GM18909 (cell line): ENCODE data around the gene XIRP2.

Experiments used
- ATAC-seq: cut with Tn5 transposase; IDR thresholded peaks from one replicate; pipeline ENCODE4 v1.9.1; 2021; ENCODE audit warnings: mild to moderate bottlenecking; ENCODE audit not compliant: unreplicated experiment, poor library complexity

XIRP2 gene

DNA sequence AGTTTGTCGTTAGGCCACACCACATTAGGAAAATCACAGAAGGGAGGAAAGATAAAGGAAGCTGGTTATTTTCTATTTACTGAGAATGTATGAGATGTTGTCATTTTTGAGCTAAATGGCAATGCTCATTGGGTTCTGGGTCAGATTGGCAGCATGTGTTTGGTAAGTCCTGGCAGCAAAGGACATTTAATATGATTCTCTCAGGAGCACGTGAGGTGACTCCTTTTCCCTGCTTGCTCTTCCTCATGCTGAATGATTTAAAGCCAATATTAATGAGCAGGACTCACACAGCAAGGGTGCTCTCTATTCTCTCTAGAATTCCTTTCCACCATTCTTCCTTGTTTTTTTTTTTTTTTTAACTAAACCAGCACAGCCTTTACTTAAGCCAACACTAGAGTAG lies 298.2 kb downstream of the XIRP2 start:
- no peak for ATAC-seq

DNA sequence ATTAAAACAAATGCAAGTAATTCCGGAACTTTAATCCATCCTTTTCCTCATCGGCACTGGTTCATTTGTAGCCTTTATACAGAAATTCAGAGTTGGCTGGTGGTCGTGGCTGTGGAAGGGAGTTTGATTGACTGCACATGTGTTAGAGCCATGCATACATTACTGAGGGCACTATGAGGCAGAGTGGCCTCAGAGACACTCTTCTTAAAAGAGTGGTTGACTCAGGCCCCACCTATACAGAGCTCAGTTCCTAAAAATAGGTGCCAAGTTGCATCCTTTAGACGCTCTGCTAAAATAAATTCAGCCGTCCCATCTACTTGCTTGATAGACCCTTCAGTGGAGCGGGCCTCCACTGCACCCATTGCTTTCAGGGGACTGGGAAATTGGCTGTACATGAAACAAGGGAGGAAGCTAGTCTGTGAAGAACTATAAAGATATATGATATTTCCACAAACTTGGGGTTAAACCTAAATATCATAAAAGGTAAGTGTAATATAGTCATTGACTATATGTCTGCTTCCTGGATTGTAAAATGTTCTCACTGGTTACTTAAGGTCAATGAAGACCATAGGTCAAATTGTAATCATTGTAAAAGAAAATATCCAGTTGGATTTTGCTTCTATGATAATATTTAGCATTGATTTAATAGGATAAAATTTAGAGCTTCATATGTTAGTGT lies 298.9 kb downstream of the XIRP2 start:
- no peak for ATAC-seq

DNA sequence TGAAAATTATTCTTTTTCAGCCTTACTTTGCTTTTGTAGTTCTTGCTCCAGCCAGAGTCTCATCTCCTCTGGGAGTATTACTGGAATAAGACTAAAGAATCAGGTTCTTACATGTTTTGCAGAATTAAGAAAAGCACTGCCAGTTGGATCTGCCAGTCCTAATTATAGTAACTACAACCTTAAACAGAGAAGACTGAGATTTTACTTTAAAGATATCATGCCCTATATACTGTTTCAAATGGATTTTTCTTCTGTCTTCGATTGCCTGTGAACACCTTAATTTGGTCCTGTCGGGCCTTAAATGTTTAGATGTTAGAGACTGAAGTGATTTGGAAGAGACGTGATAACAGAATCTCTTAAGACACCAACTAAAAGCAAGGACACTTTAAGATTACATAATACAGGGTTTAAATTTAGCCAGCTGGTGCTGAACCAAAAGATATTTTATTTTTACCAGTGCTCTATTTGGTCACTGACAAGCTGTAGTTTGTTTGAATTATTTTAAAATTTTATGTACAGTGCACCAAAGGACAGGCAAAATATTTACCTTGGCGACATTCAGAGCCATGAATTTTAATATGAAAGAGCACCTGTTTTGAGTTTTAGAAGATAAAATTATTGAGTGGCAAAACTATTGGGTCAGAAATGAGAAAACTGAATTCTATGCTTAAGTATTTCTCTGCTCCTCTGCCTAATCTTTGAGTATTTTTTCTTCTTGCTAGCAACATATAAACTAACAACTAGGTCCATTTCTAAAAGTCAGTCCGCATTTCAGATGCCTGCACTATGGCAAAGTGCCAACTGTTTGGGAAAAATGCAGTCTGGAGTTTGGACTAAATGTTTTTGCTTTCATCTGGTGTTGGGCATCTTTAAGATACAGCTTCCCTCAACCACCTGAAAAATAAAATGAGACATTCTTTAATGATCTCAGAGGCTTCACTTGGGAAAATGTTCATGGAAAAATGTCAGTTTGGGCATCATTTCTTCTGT lies 300.0 kb downstream of the XIRP2 start:
- no peak for ATAC-seq

DNA sequence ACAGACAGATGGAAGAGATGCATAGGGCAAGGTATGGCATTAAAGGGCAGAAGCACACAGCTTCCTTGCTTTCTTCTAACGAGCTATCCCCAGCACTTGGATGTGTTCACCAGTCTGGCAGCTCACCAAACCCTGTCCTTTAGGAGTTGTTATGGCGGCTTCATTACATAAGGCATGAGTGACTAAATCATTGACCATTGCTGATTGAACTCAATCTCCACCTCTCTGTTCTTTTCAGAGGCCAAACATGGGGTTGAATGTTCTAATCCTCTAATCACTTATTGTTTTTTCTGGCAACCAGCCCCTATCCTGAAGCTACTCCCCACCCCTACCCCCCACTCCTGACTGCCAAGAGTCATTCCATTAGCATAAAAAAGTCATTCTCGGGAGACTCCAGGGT lies 301.8 kb downstream of the XIRP2 start:
- no peak for ATAC-seq

DNA sequence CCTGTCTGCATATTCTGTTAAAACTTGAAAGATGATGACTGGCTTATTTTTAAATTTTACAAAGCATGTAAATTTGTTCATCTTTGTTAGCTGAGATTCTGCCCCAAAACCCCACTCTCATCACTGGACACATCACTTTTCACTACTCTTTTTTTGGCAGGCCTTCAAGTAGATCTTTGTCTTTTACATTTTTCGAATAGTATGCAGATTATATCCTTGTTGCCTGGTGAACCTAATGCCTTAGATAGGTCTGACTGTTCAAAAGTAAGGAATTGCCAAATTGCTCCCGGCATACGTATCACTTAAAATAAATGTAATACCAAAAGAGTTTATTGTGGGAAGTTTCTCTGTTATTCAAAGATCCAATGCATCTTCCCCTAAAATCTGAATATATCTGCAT lies 303.3 kb downstream of the XIRP2 start:
- ATAC-seq = no peak

DNA sequence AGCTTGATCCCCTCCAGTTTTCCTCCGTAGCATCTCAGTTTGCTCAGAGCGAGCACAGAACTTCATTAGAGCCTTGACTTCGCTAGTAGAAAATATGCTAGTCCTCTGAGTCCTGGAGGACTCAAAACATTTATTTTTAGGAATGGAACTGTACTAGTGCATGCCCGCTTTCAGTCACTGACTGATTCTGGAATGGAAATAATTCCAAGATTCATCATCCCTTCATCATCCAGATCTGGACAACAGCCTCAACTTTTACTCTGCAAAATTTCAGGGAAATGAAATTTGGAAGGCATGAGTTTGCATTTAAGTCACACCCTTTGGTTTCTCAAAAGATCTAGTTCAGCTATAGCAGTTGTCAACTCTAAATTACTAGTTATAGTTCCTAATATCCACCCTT lies 304.6 kb downstream of the XIRP2 start:
- no peak for ATAC-seq

DNA sequence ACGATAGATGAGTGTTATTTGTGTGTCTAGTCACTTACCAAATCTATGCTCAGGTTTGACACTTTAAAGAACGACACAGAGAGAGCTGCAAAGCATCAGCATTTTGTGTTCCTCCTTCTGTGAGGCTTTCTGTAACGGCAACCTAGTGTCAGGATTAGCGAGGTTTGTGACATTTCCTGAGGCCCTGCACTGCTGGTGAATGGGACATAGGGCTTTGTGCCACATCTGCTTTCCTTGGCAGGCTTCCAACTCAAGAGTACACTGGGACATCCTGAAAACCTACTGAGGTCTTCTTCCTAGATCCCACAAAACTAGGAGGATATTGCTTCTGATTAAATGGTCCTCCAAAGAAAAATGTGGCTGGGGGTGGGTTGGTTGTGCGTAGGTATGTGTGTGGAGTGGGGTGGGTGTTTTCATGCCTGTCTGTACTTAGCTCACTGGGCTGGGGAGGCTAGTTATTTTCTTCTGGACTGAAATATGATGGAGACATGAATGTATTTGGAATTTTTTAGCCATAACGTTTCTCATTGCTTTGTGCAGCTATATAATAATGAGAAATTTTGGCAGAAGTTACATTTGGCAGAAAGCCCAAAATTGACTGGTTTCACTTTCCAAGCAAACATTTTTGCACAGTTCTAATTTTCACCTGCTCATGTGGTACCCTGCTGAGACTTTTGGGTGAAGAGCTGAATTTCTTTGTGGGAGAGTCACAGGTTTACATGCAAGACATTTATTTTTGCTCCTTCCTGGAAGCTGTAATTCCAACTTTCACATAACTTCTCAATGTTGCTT lies 308.4 kb downstream of the XIRP2 start:
- no peak for ATAC-seq

DNA sequence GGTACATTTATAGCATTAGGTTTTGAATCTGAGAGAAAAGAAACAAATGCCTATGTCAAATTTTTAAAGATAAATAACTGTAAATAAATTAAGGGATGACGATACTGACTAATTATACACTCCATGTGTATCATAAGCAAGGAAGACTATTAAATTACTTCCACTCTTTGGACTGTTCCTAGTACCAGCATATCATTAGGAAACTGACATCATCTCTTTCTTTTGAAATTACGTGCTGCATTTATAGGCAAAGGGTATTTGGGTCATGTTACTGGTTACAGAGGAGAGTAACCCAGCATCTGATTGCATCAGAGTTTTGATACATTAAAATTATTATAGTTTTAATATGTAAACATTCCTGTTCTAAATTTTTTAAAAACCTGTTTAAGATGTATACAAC lies 309.7 kb downstream of the XIRP2 start:
- ATAC-seq = no peak

DNA sequence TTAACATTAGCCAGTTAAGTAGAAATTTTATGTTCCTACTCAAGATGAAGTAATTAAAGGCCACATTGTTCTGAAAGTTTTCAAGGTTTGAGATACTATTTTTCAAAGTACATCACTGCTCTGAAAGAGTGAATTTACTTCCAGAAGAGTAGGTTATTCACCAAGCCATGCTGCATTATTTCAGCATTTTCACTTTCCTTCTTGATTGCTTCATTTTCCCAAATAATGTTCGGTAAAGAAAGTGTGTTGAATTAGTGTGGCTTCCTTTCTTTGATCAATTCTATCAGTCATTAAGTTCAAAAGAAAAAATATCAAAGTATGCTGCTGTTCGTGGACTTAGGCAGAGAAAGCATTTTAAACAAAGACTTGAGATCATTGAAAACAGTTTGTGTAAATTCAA lies 310.3 kb downstream of the XIRP2 start:
- no peak for ATAC-seq

DNA sequence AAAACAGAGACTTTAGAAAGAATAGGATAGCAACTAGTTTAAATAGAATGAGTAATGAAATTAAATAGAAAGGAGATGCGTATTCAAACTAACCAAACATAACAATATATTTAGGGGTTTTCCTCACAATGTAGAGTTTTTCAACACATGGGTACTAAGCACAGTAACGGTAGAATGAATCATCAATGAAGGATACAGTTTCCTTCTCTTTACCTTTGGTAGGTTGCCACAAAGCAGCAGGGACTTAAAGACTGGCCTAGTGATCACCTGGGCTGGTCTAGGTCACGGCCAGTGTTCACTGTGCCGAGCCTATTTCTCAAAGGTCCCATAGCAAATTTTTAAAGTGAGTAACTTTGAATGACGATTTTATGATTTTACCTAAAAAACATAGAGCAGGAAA lies 311.7 kb downstream of the XIRP2 start:
- no peak for ATAC-seq

DNA sequence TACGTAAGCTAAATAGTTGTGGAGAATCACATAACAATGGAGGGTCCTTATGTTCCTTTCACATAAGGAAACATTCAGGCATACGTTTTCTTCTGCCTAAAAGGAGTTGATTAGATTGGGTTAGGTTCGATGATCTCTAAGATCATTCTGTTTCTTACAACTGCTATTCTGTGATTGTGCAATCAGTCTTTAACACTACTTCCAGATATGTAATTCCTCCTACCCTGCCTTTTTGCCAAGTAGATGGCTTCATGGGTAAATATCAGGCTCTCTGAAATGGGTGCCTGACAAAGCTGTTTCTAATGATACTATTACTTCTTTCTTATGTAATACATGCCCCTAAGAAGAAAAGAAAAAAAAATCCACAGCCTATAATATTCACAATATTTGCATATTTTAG lies 321.5 kb downstream of the XIRP2 start:
- ATAC-seq = no peak

DNA sequence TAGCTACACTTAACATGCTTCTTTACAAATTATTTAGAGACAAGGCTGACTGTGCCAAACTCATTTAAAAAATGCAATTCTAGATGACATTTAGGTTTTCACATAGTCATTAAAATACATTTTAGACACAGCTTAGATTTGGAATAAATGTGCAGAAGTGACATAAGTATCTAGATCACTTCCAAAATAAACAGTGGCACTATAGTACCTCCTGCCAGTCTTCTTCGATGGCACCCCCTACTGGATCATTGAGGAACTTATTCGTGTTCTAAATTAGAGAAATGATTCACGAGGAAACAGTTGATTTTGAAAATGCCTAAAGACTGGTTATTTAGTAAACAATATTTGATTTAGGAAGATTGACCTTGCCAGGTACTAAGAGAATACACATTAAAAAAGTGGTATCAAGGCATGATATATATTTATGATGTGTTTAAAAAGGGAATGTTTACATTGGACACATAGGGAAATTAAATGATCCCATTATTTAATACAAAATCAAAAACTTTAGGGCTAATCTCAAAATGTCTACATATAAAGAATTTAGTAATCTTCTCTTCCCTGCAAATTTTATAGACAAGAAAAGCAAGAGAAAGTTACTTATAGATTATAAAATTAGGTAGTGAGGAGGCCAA lies 323.9 kb downstream of the XIRP2 start:
- ATAC-seq = peak; percentile 80

DNA sequence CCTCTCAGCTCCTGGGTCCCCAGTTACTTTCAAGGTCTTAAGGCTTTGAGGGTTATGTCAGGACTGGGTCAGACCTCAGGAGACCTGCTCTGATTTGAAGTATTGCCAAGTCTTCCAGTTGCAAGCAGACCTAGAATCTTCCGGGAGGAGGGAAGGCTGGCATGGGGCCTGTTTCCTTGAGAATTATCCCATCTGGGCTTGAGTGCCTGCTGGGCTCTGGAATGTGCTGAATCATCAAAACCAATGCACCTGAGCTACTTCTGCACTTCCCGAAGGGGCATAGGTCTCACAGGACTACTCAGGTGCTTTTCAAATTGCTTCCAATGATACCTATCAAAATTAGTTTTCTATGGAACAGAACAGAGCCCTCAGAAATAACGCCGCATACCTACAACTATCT lies 327.3 kb downstream of the XIRP2 start:
- ATAC-seq = no peak

DNA sequence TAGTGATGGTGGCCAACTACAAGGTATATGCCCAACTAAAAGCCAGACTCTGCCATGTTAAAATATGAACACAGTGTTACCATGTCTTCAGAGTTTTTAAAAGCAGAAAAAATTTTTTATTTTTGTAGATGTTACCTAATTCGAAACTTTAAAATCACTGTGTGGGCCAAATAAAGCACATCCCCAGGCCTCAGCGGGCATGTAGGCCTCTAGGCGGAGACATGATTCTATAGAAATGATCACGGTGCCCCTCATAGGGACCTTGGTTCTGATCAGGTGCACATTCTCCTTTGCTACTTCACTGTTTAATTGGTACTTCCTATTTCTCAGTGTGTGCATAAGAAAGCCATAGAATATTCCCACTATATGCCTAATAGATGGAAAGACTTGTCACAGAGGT lies 349.2 kb downstream of the XIRP2 start:
- no peak for ATAC-seq

DNA sequence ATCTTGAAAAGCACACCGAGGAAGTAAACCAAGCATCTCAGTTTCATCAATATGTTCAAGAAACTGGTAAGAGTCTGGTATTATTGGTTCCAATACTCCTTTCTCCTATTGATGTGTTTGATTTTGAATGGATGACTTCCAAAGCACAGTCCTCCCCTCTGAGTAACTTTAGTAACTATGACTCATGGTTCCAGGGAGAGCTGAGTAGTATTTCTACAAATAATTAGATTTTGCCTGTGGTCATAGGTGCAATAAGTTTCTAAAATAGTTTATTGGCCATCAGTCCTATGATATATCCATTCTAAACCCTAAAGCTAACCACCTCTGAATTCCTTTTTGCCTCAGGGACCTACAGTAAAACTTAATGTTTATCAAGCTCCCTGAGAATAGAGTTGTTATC lies 352.4 kb downstream of the XIRP2 start:
- ATAC-seq = no peak

DNA sequence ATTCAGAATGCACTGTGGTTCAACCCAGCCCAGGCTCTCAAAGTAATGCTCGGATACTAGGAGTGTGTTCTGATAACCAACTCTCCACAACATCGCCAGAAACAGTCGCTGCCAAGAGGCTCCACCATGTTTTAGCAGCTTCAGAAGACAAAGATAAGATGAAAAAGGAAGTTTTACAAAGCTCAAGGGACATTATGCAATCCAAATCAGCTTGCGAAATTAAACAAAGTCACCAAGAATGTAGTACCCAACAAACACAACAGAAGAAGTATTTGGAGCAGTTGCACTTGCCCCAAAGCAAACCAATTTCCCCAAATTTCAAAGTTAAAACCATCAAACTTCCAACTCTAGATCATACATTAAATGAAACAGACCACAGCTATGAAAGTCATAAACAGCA lies 360.9 kb downstream of the XIRP2 start:
- ATAC-seq = no peak

DNA sequence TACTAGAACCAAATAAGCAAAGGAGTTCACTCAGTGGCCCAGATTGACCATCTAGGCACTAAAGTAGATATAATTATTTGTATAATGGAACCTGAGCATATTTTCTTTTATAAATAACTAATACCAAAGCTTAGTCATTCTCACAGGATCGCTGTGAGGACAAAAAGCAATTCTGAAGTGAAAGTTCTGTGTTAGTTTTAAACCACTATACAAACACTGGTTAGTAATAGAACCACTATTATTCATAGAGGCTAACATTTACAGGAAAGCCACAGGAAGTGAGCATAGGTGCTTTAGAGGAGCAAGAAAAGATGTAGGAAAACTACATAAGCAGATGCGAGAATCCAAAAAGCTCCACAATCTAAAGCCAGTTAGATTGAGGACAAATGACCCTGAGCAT lies 364.7 kb downstream of the XIRP2 start:
- no peak for ATAC-seq

DNA sequence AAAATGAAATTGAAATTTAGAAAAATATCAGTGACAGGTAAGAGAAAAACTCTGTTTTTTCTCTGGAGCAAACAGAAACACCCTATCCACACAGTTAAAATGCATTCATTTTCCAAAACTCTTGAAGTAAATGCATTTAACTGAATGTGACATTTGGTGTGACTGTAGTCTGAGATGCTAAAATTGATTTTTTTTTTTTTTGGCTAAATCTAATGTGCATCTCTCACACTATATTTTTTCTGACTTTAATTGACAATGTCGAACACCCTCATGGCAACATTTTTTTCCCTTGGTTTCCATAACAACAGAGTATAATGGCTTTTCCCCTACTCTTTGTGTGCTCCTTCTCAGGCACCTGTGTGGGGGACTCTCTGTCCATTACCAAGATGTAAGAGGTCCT lies 366.4 kb downstream of the XIRP2 start:
- ATAC-seq = no peak

DNA sequence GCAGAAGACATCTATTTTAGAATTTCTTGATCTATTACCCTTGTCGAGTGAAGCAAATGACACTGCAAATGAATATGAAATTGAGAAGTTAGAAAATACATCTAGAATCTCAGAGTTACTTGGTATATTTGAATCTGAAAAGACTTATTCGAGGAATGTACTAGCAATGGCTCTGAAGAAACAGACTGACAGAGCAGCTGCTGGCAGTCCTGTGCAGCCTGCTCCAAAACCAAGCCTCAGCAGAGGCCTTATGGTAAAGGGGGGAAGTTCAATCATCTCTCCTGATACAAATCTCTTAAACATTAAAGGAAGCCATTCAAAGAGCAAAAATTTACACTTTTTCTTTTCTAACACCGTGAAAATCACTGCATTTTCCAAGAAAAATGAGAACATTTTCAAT lies 370.4 kb downstream of the XIRP2 start:
- ATAC-seq = no peak

DNA sequence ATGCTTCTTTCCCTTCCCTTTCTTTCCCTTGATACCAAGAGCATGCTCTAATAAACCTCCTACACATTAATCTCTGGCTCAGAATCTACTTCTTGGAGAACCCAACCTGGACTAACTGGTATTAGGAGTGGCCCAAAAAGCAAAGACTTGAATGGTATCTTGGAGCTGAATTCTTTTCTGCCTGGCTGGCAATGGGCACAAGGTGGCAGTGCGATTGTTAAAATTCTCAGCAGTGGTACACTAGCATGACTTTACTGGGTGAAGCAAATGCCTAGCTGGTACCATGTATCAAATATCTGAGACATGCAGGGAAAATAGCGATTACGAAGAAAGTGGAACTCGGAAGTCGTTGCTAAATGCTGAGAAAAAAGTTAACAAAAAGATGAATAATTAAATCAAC lies 376.1 kb downstream of the XIRP2 start:
- no peak for ATAC-seq

DNA sequence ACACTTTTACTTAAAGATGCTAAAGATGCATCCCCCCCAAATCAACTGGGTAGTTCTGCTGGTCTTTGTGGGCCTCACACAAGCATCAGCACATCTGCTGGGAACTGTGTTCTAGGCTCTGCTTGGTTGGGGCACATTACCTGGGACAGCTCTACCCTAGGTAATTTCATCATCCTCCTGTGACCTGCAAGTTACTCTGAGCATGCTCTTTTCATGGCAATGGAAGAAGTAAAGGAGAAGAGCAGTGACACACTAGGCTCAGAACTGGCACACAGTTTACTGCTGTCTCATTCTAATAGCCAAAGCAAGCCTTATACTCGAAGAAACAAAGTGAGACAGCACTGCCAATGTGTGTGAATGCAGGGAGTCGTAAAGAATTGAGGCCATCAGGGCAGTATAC lies 376.7 kb downstream of the XIRP2 start:
- ATAC-seq = no peak
